Esophagus squamous epithelium (tissue), 5 donors: ENCODE data around the gene KCNB1. TPM values are rescaled to one million over a fixed set of nuclear protein-coding genes. Genes with fewer than 3 reads are reported as not detected.

Experiments used
- DNase-seq: peaks from one replicate; lab custom pipeline; 2025; lab: John Stamatoyannopoulos, UW
- H3K27ac ChIP-seq, 4 donors: fragments of 200-600 bp; sonication (generic); one replicate each; pipeline ENCODE4 v1.5.1; 2016 to 2019; ENCODE audit warnings: mild to moderate bottlenecking in 1 of 4
- H3K27me3 ChIP-seq, 4 donors: fragments of 200-600 bp; sonication (generic); 1 replicate in 3 of 4; 2 replicates in 1 of 4; pipeline versions ENCODE4 v1.5.1 to v1.6.0; 2017 to 2021; ENCODE audit warnings: antibody characterized with exemption in 1 of 4
- H3K36me3 ChIP-seq, 3 donors: fragments of 200-600 bp; sonication (generic); one replicate each; pipeline ENCODE4 v1.5.1; 2016 to 2019
- H3K4me1 ChIP-seq, 3 donors: fragments of 200-600 bp; sonication (generic); one replicate each; pipeline ENCODE4 v1.5.1; 2017 to 2019
- H3K4me3 ChIP-seq, 4 donors: fragments of 200-600 bp; sonication (generic); 1 replicate in 3 of 4; 2 replicates in 1 of 4; pipeline ENCODE4 v1.5.1; 2016 to 2019; ENCODE audit warnings: mild to moderate bottlenecking in 2 of 4, moderate library complexity in 1 of 4
- H3K9me3 ChIP-seq, 3 donors: fragments of 200-600 bp; sonication (generic); one replicate each; pipeline ENCODE4 v1.5.1; 2016 to 2019
- CTCF ChIP-seq, 6 experiments: fragments of 450-650 bp in 4 of 6; fragments of 200-600 bp in 2 of 6; sonication (generic) in 2 of 6; IDR thresholded peaks; one replicate each; pipeline ENCODE4 v1.5.1; 2016 to 2019; ENCODE audit warnings: antibody characterized with exemption in 6 of 6, mild to moderate bottlenecking in 4 of 6, moderate library complexity in 4 of 6
- POLR2A ChIP-seq, 4 donors: fragments of 450-650 bp; IDR thresholded peaks; one replicate each; pipeline ENCODE4 v1.6.1; 2017; ENCODE audit warnings: antibody characterized with exemption in 4 of 4, mild to moderate bottlenecking in 4 of 4, moderate library complexity in 3 of 4
- WGBS, 2 donors: methylation state at CpG; one replicate each; pipeline ENCODE4 v1.1.5; 2018; 5-methylcytosine and 5-hydroxymethylcytosine counted together
- intact Hi-C: fragments of 100-400 bp; cut with DNase I; formaldehyde crosslinking; loops from one replicate; pipeline ENCODE4 v1.15.0; 2022
- total RNA-seq, 4 donors: library from RNA; depleted of rRNA; stranded (reverse); fragments of >200 nt; gene quantifications; one replicate each; pipeline ENCODE4 v1.1.0, GENCODE V29; 2016
- donor health status: DM: yes; HTN: yes; CAD: no.

KCNB1 gene
- total RNA-seq, 4 donors from 2014 or later, result 0.11 to 3.6 (median 1.1) TPM

- Histone ChIP-seq H3K9me3 (no peaks in the 10 kb centered on the region), H3K36me3 (no peaks in the 10 kb centered on the region), H3K27ac (no peak overlapping the region), H3K27me3 (peaks cover 0 to 5% (median 0%) of the 10 kb centered on the region in 4 donors), H3K4me1 (peaks cover 0 to 6% (median 0%) of the 10 kb centered on the region in 3 donors), H3K4me3 (no peak overlapping the region)
- WGBS, 2 donors, result 45 to 57% methylated on average over 2 to 3 of the region's 3 CpGs
- TF ChIP-seq CTCF (IDR thresholded peaks at IDR 0.05), result no peak
- TF ChIP-seq POLR2A (IDR thresholded peaks at IDR 0.05), result no peak
- intact Hi-C loops, result no loop called here
- DNase-seq, result no peak
These were observed 49.9 kb downstream of the KCNB1 start for GRCh38 chr20:49432550-49432949.

- Histone ChIP-seq H3K27me3 (peaks cover 0 to 7% (median 0%) of the 10 kb centered on the region in 4 donors), H3K36me3 (no peaks in the 10 kb centered on the region), H3K9me3 (no peaks in the 10 kb centered on the region), H3K4me3 (no peak overlapping the region), H3K4me1 (peaks cover 0 to 10% (median 0%) of the 10 kb centered on the region in 3 donors), H3K27ac (no peak overlapping the region)
- no peak for DNase-seq
- TF ChIP-seq POLR2A (IDR thresholded peaks at IDR 0.05) (no peak), CTCF (IDR thresholded peaks at IDR 0.05) (no peak)
- intact Hi-C loops, result no loop called here
- 50 to 62% methylated on average over 4 of the region's 4 CpGs for WGBS, 2 donors
These were observed 51.1 kb downstream of the KCNB1 start for GRCh38 chr20:49431329-49431728.

- H3K9me3 ChIP-seq, result no peaks in the 10 kb centered on the region
These were observed 52.1 kb downstream of the KCNB1 start for GRCh38 chr20:49430320-49430719.

GRCh38 chr20:49427751-49428518, 54.5 kb downstream of the KCNB1 start:
- TF ChIP-seq POLR2A (IDR thresholded peaks at IDR 0.05), result no peak
- no peak for TF ChIP-seq CTCF (IDR thresholded peaks at IDR 0.05)
- Histone ChIP-seq H3K4me3 (no peak overlapping the region), H3K36me3 (no peaks in the 10 kb centered on the region), H3K27me3 (peaks cover 0 to 18% (median 0%) of the 10 kb centered on the region in 4 donors), H3K27ac (peak overlapping the region in 3 of 4 donors; percentile 38 to 77 (median 43)), H3K9me3 (no peaks in the 10 kb centered on the region), H3K4me1 (peaks cover 0 to 10% (median 0%) of the 10 kb centered on the region in 3 donors)
- WGBS, 2 donors, result 44 to 54% methylated on average over 13 of the region's 13 CpGs
- no peak for DNase-seq
- intact Hi-C loops, result no loop called here

More at GRCh38 chr20:49430320-49430719, 52.1 kb downstream of the KCNB1 start:
- WGBS, 2 donors, result 80 to 84% methylated on average over 2 of the region's 2 CpGs
- H3K4me1 ChIP-seq, result peaks cover 0 to 10% (median 0%) of the 10 kb centered on the region in 3 donors
- H3K27me3 ChIP-seq, result peaks cover 0 to 7% (median 0%) of the 10 kb centered on the region in 4 donors
- intact Hi-C loops, result no loop called here
- H3K36me3 ChIP-seq, result no peaks in the 10 kb centered on the region
- no peak overlapping the region for H3K27ac ChIP-seq
- no peak overlapping the region for H3K4me3 ChIP-seq
- no peak for DNase-seq
- no peak for TF ChIP-seq CTCF (IDR thresholded peaks at IDR 0.05)
- TF ChIP-seq POLR2A (IDR thresholded peaks at IDR 0.05), result no peak

GRCh38 chr20:49426873-49427272, 55.6 kb downstream of the KCNB1 start:
- intact Hi-C loops, result no loop called here
- Histone ChIP-seq H3K27ac (peak overlapping the region in 3 of 4 donors; percentile 8 to 77 (median 38)), H3K27me3 (peaks cover 0 to 18% (median 0%) of the 10 kb centered on the region in 4 donors), H3K9me3 (no peaks in the 10 kb centered on the region), H3K36me3 (no peaks in the 10 kb centered on the region), H3K4me1 (peaks cover 0 to 10% (median 0%) of the 10 kb centered on the region in 3 donors), H3K4me3 (no peak overlapping the region)
- no CpG with 5 or more reads among the region's 1 CpG for WGBS, 2 donors
- TF ChIP-seq POLR2A (IDR thresholded peaks at IDR 0.05) (no peak), CTCF (IDR thresholded peaks at IDR 0.05) (no peak)
- DNase-seq, result no peak
